K562 (cell line): ENCODE results near the gene ST6GAL1.
"Not testable (repeated sequence)": the region's sequence is repeated elsewhere in the genome, so short reads cannot be mapped to it uniquely, and the experiment has no call there.

Experiments used
- ADNP ChIP-seq: fragments of 200-800 bp; sonication (Bioruptor generic); IDR thresholded peaks from 2 replicates; pipeline ENCODE4 v1.6.1; 2016; ENCODE audit warnings: missing genetic modification characterization, missing compliant biosample characterization
- CTCF ChIP-seq, 3 experiments: IDR thresholded peaks in 2 of 3; conservative IDR thresholded peaks in 1 of 3; 2 replicates each; pipeline ENCODE4 v1.5.1; 2011 to 2012; ENCODE audit warnings: low read length in 3 of 3, mild to moderate bottlenecking in 3 of 3, control low read depth in 2 of 3, improper control_type of control experiment in 1 of 3, inconsistent platforms in 1 of 3, low read depth in 1 of 3, mixed read lengths in 1 of 3, moderate library complexity in 1 of 3; ENCODE audit not compliant: insufficient read depth in 2 of 3
- EP300 ChIP-seq: IDR thresholded peaks from 2 replicates; pipeline ENCODE4 v1.6.1; 2012; ENCODE audit warnings: low read length, improper control_type of control experiment
- JUN ChIP-seq, 2 experiments: sonication (generic) in 1 of 2; formaldehyde crosslinking in 1 of 2; IDR thresholded peaks; 2 replicates each; pipeline versions ENCODE4 v1.6.1 to v1.8.0; 2012 to 2022; ENCODE audit warnings: borderline replicate concordance in 2 of 2, mild to moderate bottlenecking in 2 of 2, improper control_type of control experiment in 1 of 2, low read depth in 1 of 2, low read length in 1 of 2, missing genetic modification reagents in 1 of 2
- JUND ChIP-seq, 2 experiments: IDR thresholded peaks; 2 replicates in 1 of 2; 3 replicates in 1 of 2; pipeline ENCODE4 v1.6.1; 2011; ENCODE audit warnings: borderline replicate concordance in 2 of 2, low read depth in 2 of 2, low read length in 2 of 2, improper control_type of control experiment in 1 of 2, missing biosample characterization in 1 of 2, missing genetic modification characterization in 1 of 2, missing genetic modification reagents in 1 of 2
- MEIS2 ChIP-seq: fragments of 450-650 bp; IDR thresholded peaks from 2 replicates; pipeline ENCODE4 v1.6.1; 2014; ENCODE audit warnings: mild to moderate bottlenecking; ENCODE audit not compliant: partially characterized antibody
- NFYB ChIP-seq: IDR thresholded peaks from 2 replicates; pipeline ENCODE4 v1.6.1; 2011; ENCODE audit warnings: mild to moderate bottlenecking, moderate library complexity; ENCODE audit not compliant: insufficient read length; ENCODE audit errors: extremely low read depth
- POLR2AphosphoS5 ChIP-seq: IDR thresholded peaks from 2 replicates; pipeline ENCODE4 v1.6.1; 2011; ENCODE audit warnings: mild to moderate bottlenecking, low read depth, low read length, moderate library complexity; ENCODE audit not compliant: control insufficient read depth, insufficient read depth
- PYGO2 ChIP-seq: fragments of 450-650 bp; IDR thresholded peaks from 2 replicates; pipeline ENCODE4 v1.6.1; 2016; ENCODE audit warnings: mild to moderate bottlenecking, missing genetic modification characterization, moderate library complexity, missing compliant biosample characterization
- RBM39 ChIP-seq: fragments of 200-400 bp; formaldehyde crosslinking; optimal IDR thresholded peaks from 2 replicates; pipeline ENCODE3; 2018; ENCODE audit warnings: low read depth, low read length
- THRA ChIP-seq: fragments of 450-650 bp; IDR thresholded peaks from 2 replicates; pipeline ENCODE4 v1.6.1; 2017; ENCODE audit warnings: mild to moderate bottlenecking, moderate library complexity
- ZNF431 ChIP-seq: sonication (generic); formaldehyde crosslinking; IDR thresholded peaks from 2 replicates; pipeline ENCODE4 v1.8.0; 2022; ENCODE audit warnings: mild to moderate bottlenecking, missing genetic modification reagents
- ZNF445 ChIP-seq: fragments of 250-450 bp; sonication (Bioruptor Pico); IDR thresholded peaks from 2 replicates; pipeline ENCODE4 v1.4.0; 2020; ENCODE audit warnings: low read depth, mild to moderate bottlenecking, moderate library complexity
- ZSCAN32 ChIP-seq: fragments of 450-650 bp; formaldehyde crosslinking; IDR thresholded peaks from 2 replicates; pipeline ENCODE4 v1.4.0; 2020; ENCODE audit warnings: mild to moderate bottlenecking, moderate library complexity

- not testable (repeated sequence) for TF ChIP-seq EP300; CTCF (IDR thresholded peaks at IDR 0.05 in 2 of 3, conservative IDR thresholded peaks at IDR 0.05 in 1 of 3; ENCODE audit: insufficient read depth in 2 of 3, low read depth in 1 of 3, low read length in 3 of 3); NFYB; RBM39; JUND (IDR thresholded peaks at IDR 0.05; ENCODE audit: borderline replicate concordance, low read depth, low read length); JUND (tag; IDR thresholded peaks at IDR 0.05; ENCODE audit: borderline replicate concordance, low read depth, low read length); ZNF431 (CRISPR knock-in tag); ZNF445 (CRISPR knock-in tag); MEIS2; POLR2AphosphoS5; JUN (IDR thresholded peaks at IDR 0.05; ENCODE audit: borderline replicate concordance, low read depth, low read length); JUN (CRISPR knock-in tag; IDR thresholded peaks at IDR 0.05; ENCODE audit: borderline replicate concordance); THRA; ADNP (tag); ZSCAN32 (CRISPR knock-in tag)
- 0 out of 2 replicates have a peak, but pooled peaks have one; percentile 61 for TF ChIP-seq PYGO2 (tag)
Observed at GRCh38 chr3:186893071-186893470, 37.3 kb upstream of the ST6GAL1 start.
